DND-41 (cell line): Measurements from ENCODE around the gene VPS18.

Experiments
- ATAC-seq: fragments of 200-7000 bp; cut with Tn5 transposase; 3 replicates; pipeline ENCODE4 v1.9.1; 2021; ENCODE audit warnings: low read depth; ENCODE audit not compliant: insufficient read depth
- DNase-seq: peaks from one replicate; pipeline ENCODE4 v3.0.0-alpha.2; 2020
- H2AFZ ChIP-seq: 2 replicates; pipeline ENCODE4 v1.6.0; 2012; ENCODE audit warnings: low read depth, low read length
- H3K27ac ChIP-seq: 2 replicates; pipeline ENCODE4 v1.5.1; 2012; ENCODE audit warnings: low read length, inconsistent platforms
- H3K27me3 ChIP-seq: fragments of 200-600 bp; sonication (generic); 2 replicates; pipeline ENCODE4 v1.6.0; 2012; ENCODE audit warnings: low read length, mild to moderate bottlenecking, inconsistent platforms; ENCODE audit not compliant: insufficient read depth, poor library complexity
- H3K36me3 ChIP-seq: 2 replicates; pipeline ENCODE4 v1.5.1; 2012; ENCODE audit warnings: low read length, inconsistent platforms; ENCODE audit not compliant: insufficient read depth
- H3K4me1 ChIP-seq: 2 replicates; pipeline ENCODE4 v1.5.1; 2012; ENCODE audit warnings: mild to moderate bottlenecking, low read length; ENCODE audit not compliant: insufficient read depth
- H3K4me2 ChIP-seq: 2 replicates; pipeline ENCODE4 v1.6.0; 2012; ENCODE audit warnings: mild to moderate bottlenecking, moderate library complexity, low read length, inconsistent platforms; ENCODE audit not compliant: insufficient read depth
- H3K4me3 ChIP-seq, 2 experiments: fragments of 200-600 bp in 1 of 2; shearing (Covaris generic) in 1 of 2; 2 replicates each; pipeline ENCODE4 v1.5.1; 2012 to 2016; ENCODE audit warnings: inconsistent platforms in 2 of 2, low read length in 2 of 2, mild to moderate bottlenecking in 2 of 2, low read depth in 1 of 2, moderate library complexity in 1 of 2
- H3K79me2 ChIP-seq: 2 replicates; pipeline ENCODE4 v1.6.0; 2012; ENCODE audit warnings: low read length, inconsistent platforms; ENCODE audit not compliant: insufficient read depth
- H3K9ac ChIP-seq: 2 replicates; pipeline ENCODE4 v1.6.0; 2012; ENCODE audit warnings: low read depth, mild to moderate bottlenecking, inconsistent platforms, low read length, moderate library complexity
- H3K9me3 ChIP-seq: 2 replicates; pipeline ENCODE4 v1.5.1; 2012; ENCODE audit warnings: low read length, moderate library complexity, mild to moderate bottlenecking, inconsistent platforms; ENCODE audit not compliant: insufficient read depth, severe bottlenecking
- H4K20me1 ChIP-seq: 2 replicates; pipeline ENCODE4 v1.6.0; 2012; ENCODE audit warnings: low read length; ENCODE audit not compliant: insufficient read depth
- EZH2 ChIP-seq: IDR thresholded peaks from 3 replicates; pipeline ENCODE4 v1.6.1; 2012; ENCODE audit warnings: borderline replicate concordance, low read depth, mild to moderate bottlenecking, moderate library complexity, low read length, inconsistent platforms; ENCODE audit not compliant: severe bottlenecking
- TF ChIP-seq, protein P1 (sequence below): IDR thresholded peaks from 2 replicates; pipeline ENCODE4 v1.5.1; 2012; ENCODE audit warnings: borderline replicate concordance, low read length, moderate library complexity, mild to moderate bottlenecking; ENCODE audit not compliant: poor library complexity, severe bottlenecking; ENCODE audit errors: extremely low read depth

VPS18 gene

DNA sequence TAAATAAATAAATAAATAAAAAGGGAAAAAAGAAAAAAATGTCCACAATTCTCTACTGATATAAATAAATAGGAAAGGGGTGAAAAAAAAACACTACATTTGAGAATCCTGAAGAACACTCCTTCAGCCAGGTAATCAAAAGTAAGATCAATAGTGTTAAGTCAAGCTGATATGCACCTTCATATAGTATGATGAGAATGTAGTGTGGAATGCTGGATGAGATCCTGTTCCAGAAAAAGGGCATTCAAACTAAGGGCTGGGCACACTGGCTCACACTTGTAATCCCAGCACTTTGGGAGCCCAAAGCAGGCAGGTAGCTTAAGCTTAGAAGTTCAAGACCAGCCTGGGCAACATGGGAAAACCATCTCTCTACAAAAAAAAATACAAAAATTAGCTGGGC lies 5.1 kb upstream of the VPS18 start:
- TF ChIP-seq, protein P1, sequence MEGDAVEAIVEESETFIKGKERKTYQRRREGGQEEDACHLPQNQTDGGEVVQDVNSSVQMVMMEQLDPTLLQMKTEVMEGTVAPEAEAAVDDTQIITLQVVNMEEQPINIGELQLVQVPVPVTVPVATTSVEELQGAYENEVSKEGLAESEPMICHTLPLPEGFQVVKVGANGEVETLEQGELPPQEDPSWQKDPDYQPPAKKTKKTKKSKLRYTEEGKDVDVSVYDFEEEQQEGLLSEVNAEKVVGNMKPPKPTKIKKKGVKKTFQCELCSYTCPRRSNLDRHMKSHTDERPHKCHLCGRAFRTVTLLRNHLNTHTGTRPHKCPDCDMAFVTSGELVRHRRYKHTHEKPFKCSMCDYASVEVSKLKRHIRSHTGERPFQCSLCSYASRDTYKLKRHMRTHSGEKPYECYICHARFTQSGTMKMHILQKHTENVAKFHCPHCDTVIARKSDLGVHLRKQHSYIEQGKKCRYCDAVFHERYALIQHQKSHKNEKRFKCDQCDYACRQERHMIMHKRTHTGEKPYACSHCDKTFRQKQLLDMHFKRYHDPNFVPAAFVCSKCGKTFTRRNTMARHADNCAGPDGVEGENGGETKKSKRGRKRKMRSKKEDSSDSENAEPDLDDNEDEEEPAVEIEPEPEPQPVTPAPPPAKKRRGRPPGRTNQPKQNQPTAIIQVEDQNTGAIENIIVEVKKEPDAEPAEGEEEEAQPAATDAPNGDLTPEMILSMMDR: no peak
- no peak for TF ChIP-seq EZH2
- Histone ChIP-seq H3K4me3 (no peak overlapping the region), H3K79me2 (no peaks in the 10 kb centered on the region), H3K9ac (no peak overlapping the region), H3K36me3 (no peaks in the 10 kb centered on the region), H4K20me1 (no peaks in the 10 kb centered on the region), H3K27ac (no peak overlapping the region), H3K4me1 (peaks cover 9% of the 10 kb centered on the region), H3K4me2 (no peak overlapping the region), H3K9me3 (no peaks in the 10 kb centered on the region), H2AFZ (no peak overlapping the region), H3K27me3 (no peaks in the 10 kb centered on the region)
- ATAC-seq (no peak), DNase-seq (no peak)

DNA sequence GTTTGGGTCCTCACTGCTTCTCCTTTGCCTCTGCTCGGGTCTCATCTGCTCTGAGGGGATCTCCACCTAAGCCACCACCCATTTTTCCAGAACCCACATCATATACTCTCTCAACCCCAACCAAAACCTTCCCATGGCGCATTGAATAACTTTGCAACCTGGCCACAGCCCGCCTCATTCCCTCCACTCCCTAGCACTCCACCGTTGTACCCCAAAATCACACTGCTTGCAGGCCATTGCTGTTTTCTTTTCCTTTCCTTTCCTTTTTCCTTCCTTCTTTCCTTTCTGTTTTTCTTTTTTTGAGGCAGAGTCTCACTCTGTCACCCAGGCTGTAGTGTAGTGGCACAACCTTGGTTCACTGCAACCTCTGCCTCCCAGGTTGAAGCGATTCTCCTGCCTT lies 3.1 kb upstream of the VPS18 start:
- no peaks in the 10 kb centered on the region for H3K9me3 ChIP-seq
- no peak for ATAC-seq

DNA sequence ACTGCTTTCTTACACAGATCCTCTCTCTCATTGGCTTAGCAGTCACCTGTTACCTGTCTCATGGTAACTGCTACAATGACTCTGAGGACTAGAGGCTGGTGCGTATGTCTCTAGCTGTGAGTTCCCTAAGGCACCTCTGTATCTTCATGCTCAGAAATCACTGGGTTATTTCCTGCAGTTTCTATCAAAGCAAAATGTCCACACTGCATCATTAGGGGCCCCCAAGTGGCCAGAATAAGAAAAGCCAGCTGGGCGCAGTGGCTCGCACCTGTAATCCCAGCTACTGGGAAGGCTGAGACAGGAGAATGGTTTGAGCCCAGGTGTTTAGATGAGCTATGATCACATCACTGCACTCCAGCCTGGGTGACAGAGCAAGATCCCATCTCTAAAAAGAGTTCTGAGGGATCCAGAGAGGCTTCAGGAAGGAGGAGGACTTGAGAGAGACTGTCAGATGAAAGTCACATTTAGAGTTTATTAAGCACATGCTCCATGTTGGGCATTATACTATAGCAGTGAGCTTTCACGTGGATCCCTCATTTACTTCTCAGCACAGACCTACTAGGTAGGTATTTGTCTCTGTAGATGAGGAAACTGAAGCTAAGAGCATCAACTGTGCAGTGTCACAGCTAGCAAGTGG lies 2.3 kb upstream of the VPS18 start:
- Histone ChIP-seq H3K9ac (no peak overlapping the region), H4K20me1 (peaks cover 6% of the 10 kb centered on the region), H3K79me2 (peaks cover 19% of the 10 kb centered on the region), H3K4me3 (no peak overlapping the region), H3K9me3 (no peaks in the 10 kb centered on the region), H3K27ac (no peak overlapping the region), H2AFZ (no peak overlapping the region), H3K4me1 (peaks cover 23% of the 10 kb centered on the region), H3K27me3 (no peaks in the 10 kb centered on the region), H3K4me2 (no peak overlapping the region), H3K36me3 (peaks cover 8% of the 10 kb centered on the region)
- peak; percentile 22 for DNase-seq
- no peak for ATAC-seq
- TF ChIP-seq, protein P1: peak; percentile 54
- TF ChIP-seq EZH2: no peak

More for the DNA sequence above, 3.1 kb upstream of the VPS18 start:
- no peak overlapping the region for H3K4me2 ChIP-seq
- H3K36me3 ChIP-seq: peaks cover 7% of the 10 kb centered on the region
- H2AFZ ChIP-seq: no peak overlapping the region
- H3K27me3 ChIP-seq: no peaks in the 10 kb centered on the region
- no peak overlapping the region for H3K4me3 ChIP-seq
- DNase-seq: no peak
- H3K9ac ChIP-seq: no peak overlapping the region
- H3K79me2 ChIP-seq: peaks cover 18% of the 10 kb centered on the region
- H4K20me1 ChIP-seq: peaks cover 6% of the 10 kb centered on the region
- H3K4me1 ChIP-seq: peaks cover 22% of the 10 kb centered on the region
- TF ChIP-seq EZH2: no peak
- TF ChIP-seq, protein P1: no peak
- H3K27ac ChIP-seq: no peak overlapping the region
